WTC11 (cell line): ENCODE results near the gene CPSF7.

Source experiments
- ESRRA ChIP-seq: sonication (generic); formaldehyde crosslinking; IDR thresholded peaks from 2 replicates; pipeline ENCODE4 v1.8.1; 2022; ENCODE audit warnings: mild to moderate bottlenecking, missing genetic modification reagents, borderline replicate concordance
- ETV6 ChIP-seq: sonication (generic); formaldehyde crosslinking; IDR thresholded peaks from 2 replicates; pipeline ENCODE4 v1.8.1; 2022; ENCODE audit warnings: mild to moderate bottlenecking, missing genetic modification reagents
- FOXJ3 ChIP-seq: sonication (generic); formaldehyde crosslinking; IDR thresholded peaks from 2 replicates; pipeline ENCODE4 v1.9.0; 2021; ENCODE audit warnings: missing genetic modification reagents, mild to moderate bottlenecking, borderline replicate concordance
- MYBL2 ChIP-seq: sonication (generic); formaldehyde crosslinking; IDR thresholded peaks from 2 replicates; pipeline ENCODE4 v1.8.1; 2023; ENCODE audit warnings: mild to moderate bottlenecking, moderate library complexity, missing genetic modification reagents
- NFYB ChIP-seq: sonication (generic); formaldehyde crosslinking; conservative IDR thresholded peaks from 2 replicates; pipeline ENCODE4 v1.8.0; 2022; ENCODE audit warnings: low read depth, missing genetic modification reagents
- NR3C1 ChIP-seq: sonication (generic); formaldehyde crosslinking; conservative IDR thresholded peaks from 2 replicates; pipeline ENCODE4 v1.8.1; 2023; ENCODE audit warnings: low read depth, mild to moderate bottlenecking, missing genetic modification reagents
- TP53 ChIP-seq: sonication (generic); formaldehyde crosslinking; IDR thresholded peaks from 2 replicates; pipeline ENCODE4 v1.8.1; 2023; ENCODE audit warnings: mild to moderate bottlenecking, missing genetic modification reagents
- ZBTB21 ChIP-seq: sonication (generic); formaldehyde crosslinking; IDR thresholded peaks from 2 replicates; pipeline ENCODE4 v1.8.1; 2023; ENCODE audit warnings: mild to moderate bottlenecking, missing genetic modification reagents, borderline replicate concordance
- ZNF423 ChIP-seq: fragments of 250-450 bp; sonication (Bioruptor Pico); IDR thresholded peaks from 2 replicates; pipeline ENCODE4 v2.1.2; 2022; ENCODE audit warnings: mild to moderate bottlenecking, moderate library complexity
- TF ChIP-seq, protein P1 (sequence below): sonication (generic); formaldehyde crosslinking; IDR thresholded peaks from 2 replicates; pipeline ENCODE4 v1.8.1; 2023; ENCODE audit warnings: mild to moderate bottlenecking, missing genetic modification reagents
- TF ChIP-seq, protein P2 (sequence below): fragments of 200-600 bp; IDR thresholded peaks from 2 replicates; pipeline ENCODE4 v1.8.0; 2022; ENCODE audit warnings: antibody characterized with exemption
- TF ChIP-seq, protein P3 (sequence below): sonication (generic); formaldehyde crosslinking; IDR thresholded peaks from 2 replicates; pipeline ENCODE4 v1.8.0; 2022; ENCODE audit warnings: mild to moderate bottlenecking, missing genetic modification reagents
- TF ChIP-seq, protein P4 (sequence below): sonication (generic); formaldehyde crosslinking; IDR thresholded peaks from 2 replicates; pipeline ENCODE4 v1.8.0; 2022; ENCODE audit warnings: mild to moderate bottlenecking, missing genetic modification reagents

DNA sequence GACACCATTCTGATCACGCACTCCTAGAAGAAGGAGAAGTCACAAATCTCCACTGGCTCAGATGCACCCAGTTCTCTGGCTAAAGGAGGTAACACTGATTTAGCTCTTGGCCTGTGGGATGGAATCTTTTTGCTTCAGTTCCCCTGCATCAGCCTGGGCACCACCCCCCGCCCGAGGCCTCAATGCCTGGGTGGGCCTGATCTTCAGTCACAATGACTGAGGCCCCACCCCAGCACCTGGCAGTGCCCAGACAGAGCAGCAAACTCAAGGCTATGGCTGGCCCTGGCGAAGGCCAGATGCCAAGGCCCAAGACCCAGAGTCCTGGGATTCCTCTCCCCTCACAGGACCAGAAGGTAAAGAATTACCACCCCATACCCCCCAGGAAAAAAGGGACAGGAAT lies 73.1 kb downstream of the CPSF7 start:
- TF ChIP-seq FOXJ3 (no peak), MYBL2 (no peak), TP53 (CRISPR knock-in tag) (no peak), NR3C1 (CRISPR knock-in tag) (no peak), ETV6 (CRISPR knock-in tag) (no peak), ZBTB21 (CRISPR knock-in tag) (no peak), NFYB (CRISPR knock-in tag) (no peak), ZNF423 (CRISPR knock-in tag) (no peak), ESRRA (no peak)
- TF ChIP-seq, protein P1, sequence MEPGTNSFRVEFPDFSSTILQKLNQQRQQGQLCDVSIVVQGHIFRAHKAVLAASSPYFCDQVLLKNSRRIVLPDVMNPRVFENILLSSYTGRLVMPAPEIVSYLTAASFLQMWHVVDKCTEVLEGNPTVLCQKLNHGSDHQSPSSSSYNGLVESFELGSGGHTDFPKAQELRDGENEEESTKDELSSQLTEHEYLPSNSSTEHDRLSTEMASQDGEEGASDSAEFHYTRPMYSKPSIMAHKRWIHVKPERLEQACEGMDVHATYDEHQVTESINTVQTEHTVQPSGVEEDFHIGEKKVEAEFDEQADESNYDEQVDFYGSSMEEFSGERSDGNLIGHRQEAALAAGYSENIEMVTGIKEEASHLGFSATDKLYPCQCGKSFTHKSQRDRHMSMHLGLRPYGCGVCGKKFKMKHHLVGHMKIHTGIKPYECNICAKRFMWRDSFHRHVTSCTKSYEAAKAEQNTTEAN (CRISPR knock-in tag) = no peak
- TF ChIP-seq, protein P2, sequence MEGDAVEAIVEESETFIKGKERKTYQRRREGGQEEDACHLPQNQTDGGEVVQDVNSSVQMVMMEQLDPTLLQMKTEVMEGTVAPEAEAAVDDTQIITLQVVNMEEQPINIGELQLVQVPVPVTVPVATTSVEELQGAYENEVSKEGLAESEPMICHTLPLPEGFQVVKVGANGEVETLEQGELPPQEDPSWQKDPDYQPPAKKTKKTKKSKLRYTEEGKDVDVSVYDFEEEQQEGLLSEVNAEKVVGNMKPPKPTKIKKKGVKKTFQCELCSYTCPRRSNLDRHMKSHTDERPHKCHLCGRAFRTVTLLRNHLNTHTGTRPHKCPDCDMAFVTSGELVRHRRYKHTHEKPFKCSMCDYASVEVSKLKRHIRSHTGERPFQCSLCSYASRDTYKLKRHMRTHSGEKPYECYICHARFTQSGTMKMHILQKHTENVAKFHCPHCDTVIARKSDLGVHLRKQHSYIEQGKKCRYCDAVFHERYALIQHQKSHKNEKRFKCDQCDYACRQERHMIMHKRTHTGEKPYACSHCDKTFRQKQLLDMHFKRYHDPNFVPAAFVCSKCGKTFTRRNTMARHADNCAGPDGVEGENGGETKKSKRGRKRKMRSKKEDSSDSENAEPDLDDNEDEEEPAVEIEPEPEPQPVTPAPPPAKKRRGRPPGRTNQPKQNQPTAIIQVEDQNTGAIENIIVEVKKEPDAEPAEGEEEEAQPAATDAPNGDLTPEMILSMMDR = no peak
- TF ChIP-seq, protein P3, sequence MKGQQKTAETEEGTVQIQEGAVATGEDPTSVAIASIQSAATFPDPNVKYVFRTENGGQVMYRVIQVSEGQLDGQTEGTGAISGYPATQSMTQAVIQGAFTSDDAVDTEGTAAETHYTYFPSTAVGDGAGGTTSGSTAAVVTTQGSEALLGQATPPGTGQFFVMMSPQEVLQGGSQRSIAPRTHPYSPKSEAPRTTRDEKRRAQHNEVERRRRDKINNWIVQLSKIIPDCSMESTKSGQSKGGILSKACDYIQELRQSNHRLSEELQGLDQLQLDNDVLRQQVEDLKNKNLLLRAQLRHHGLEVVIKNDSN (CRISPR knock-in tag) = no peak
- TF ChIP-seq, protein P4, sequence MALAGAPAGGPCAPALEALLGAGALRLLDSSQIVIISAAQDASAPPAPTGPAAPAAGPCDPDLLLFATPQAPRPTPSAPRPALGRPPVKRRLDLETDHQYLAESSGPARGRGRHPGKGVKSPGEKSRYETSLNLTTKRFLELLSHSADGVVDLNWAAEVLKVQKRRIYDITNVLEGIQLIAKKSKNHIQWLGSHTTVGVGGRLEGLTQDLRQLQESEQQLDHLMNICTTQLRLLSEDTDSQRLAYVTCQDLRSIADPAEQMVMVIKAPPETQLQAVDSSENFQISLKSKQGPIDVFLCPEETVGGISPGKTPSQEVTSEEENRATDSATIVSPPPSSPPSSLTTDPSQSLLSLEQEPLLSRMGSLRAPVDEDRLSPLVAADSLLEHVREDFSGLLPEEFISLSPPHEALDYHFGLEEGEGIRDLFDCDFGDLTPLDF = no peak
